Measurements from ENCODE around the gene SMPDL3A. TPM values are rescaled to one million over a fixed set of nuclear protein-coding genes. Genes with fewer than 3 reads are reported as not detected.
A peak's percentile ranks its signal among the peaks of the same experiment; 100 is the strongest.

The SMPDL3A gene
- total RNA-seq, 6 donors from 2014 or later: 11.0 to 19.9 (median 15.6) TPM

- H3K27me3 ChIP-seq: no peaks in the 10 kb centered on the region
- DNase-seq (no peak), ATAC-seq (ENCODE audit: low FRiP score in 2 of 2) (no peak)
- H3K4me3 ChIP-seq: no peak overlapping the region
- no peak overlapping the region for H3K27ac ChIP-seq
- WGBS, 2 donors: 78 to 80% methylated on average over 9 of the region's 9 CpGs
- no peaks in the 10 kb centered on the region for H3K9me3 ChIP-seq
- no peak for TF ChIP-seq CTCF (IDR thresholded peaks at IDR 0.05)
- TF ChIP-seq POLR2AphosphoS5 (IDR thresholded peaks at IDR 0.05): no peak
- TF ChIP-seq EP300 (IDR thresholded peaks at IDR 0.05): no peak
- no peak for TF ChIP-seq POLR2A (IDR thresholded peaks at IDR 0.05)
- no peaks in the 10 kb centered on the region for H3K36me3 ChIP-seq
- H3K4me1 ChIP-seq: peaks cover 8 to 16% (median 11%) of the 10 kb centered on the region in 4 donors
These were observed 33.2 kb upstream of the SMPDL3A start for GRCh38 chr6:122755901-122756300.

DNA sequence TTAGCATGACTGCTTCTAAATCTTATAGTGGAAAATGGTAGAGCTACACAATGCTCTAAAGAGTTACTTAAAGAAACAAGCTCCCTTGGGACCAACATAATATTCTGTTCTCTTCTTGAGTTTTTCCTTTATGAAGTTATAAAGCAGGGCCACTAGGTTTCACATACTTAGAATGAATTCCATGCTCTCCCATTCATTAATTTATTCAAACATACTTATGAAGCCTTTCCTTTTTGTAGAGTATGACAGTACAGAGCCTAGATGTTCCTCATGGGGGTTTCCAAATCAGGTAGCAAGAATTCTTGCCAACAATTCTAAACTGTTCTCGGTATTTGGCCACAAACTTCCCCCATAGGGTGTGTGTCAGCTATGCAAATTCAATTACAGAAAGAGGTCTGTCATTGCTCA lies 30.1 kb upstream of the SMPDL3A start:
- no peaks in the 10 kb centered on the region for H3K9me3 ChIP-seq
- H3K27ac ChIP-seq: no peak overlapping the region
- DNase-seq: no peak
- no peak for ATAC-seq (ENCODE audit: low FRiP score in 2 of 2)
- 35 to 45% methylated on average over 1 of the region's 1 CpG for WGBS, 2 donors
- no peaks in the 10 kb centered on the region for H3K36me3 ChIP-seq
- no peak overlapping the region for H3K4me3 ChIP-seq
- TF ChIP-seq EP300 (IDR thresholded peaks at IDR 0.05): no peak
- TF ChIP-seq CTCF (IDR thresholded peaks at IDR 0.05): no peak
- TF ChIP-seq POLR2AphosphoS5 (IDR thresholded peaks at IDR 0.05): no peak
- no peak for TF ChIP-seq POLR2A (IDR thresholded peaks at IDR 0.05)
- H3K4me1 ChIP-seq: peaks cover 0 to 9% (median 6%) of the 10 kb centered on the region in 4 donors
- no peaks in the 10 kb centered on the region for H3K27me3 ChIP-seq

GRCh38 chr6:122760330-122760729 lies 28.7 kb upstream of the SMPDL3A start:
- no peak for ATAC-seq (ENCODE audit: low FRiP score in 2 of 2)
- H3K4me3 ChIP-seq: no peak overlapping the region
- H3K27ac ChIP-seq: no peak overlapping the region
- no peak for DNase-seq
- H3K9me3 ChIP-seq: no peaks in the 10 kb centered on the region
- H3K27me3 ChIP-seq: no peaks in the 10 kb centered on the region
- no peaks in the 10 kb centered on the region for H3K36me3 ChIP-seq
- no peaks in the 10 kb centered on the region for H3K4me1 ChIP-seq
- no peak for TF ChIP-seq POLR2A (IDR thresholded peaks at IDR 0.05)
- no peak for TF ChIP-seq EP300 (IDR thresholded peaks at IDR 0.05)
- TF ChIP-seq CTCF (IDR thresholded peaks at IDR 0.05): no peak
- no peak for TF ChIP-seq POLR2AphosphoS5 (IDR thresholded peaks at IDR 0.05)

DNA sequence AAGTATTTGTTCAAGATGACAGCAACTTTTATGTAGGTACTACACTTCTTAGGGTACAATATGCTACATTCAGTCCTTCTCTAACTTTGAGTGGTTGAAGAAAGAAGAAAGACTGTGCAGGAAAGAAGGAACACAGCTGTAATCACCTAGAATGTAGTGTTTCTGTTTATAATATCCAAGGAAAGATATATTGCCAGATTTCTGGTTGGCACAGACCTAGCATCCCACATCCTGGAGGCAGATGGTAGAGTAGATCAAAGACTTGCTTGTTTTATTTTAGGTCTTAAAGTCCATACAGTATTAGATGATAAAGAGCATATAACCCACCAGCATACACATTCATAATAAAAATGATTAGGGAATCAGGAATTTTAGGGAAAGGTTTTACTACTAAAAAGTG lies 22.8 kb upstream of the SMPDL3A start:
- ATAC-seq (ENCODE audit: low FRiP score in 2 of 2): no peak
- H3K9me3 ChIP-seq: no peaks in the 10 kb centered on the region
- DNase-seq: no peak
- H3K36me3 ChIP-seq: no peaks in the 10 kb centered on the region
- peaks cover 0 to 8% (median 6%) of the 10 kb centered on the region in 4 donors for H3K4me1 ChIP-seq
- H3K27ac ChIP-seq: no peak overlapping the region
- TF ChIP-seq EP300 (IDR thresholded peaks at IDR 0.05) (no peak), POLR2AphosphoS5 (IDR thresholded peaks at IDR 0.05) (no peak), POLR2A (IDR thresholded peaks at IDR 0.05) (no peak), CTCF (IDR thresholded peaks at IDR 0.05) (no peak)
- H3K4me3 ChIP-seq: no peak overlapping the region
- no peaks in the 10 kb centered on the region for H3K27me3 ChIP-seq

- Histone ChIP-seq H3K27ac (peak overlapping the region in 1 of 4 donors; percentile 30), H3K36me3 (no peaks in the 10 kb centered on the region), H3K9me3 (no peaks in the 10 kb centered on the region), H3K4me3 (no peak overlapping the region), H3K27me3 (no peaks in the 10 kb centered on the region), H3K4me1 (peaks cover 0 to 10% (median 8%) of the 10 kb centered on the region in 4 donors)
- TF ChIP-seq CTCF (IDR thresholded peaks at IDR 0.05) (no peak), EP300 (IDR thresholded peaks at IDR 0.05) (no peak)
- peak in 1 of 2 donors; percentile 54 for ATAC-seq (ENCODE audit: low FRiP score in 2 of 2)
- 17 to 40% methylated on average over 1 of the region's 1 CpG for WGBS, 2 donors
- DNase-seq: no peak
These were observed 18.0 kb upstream of the SMPDL3A start for GRCh38 chr6:122770835-122771601.
